AG09309 (cell line): ENCODE results near the gene NPL.

Experiments used
- DNase-seq: peaks from one replicate; pipeline ENCODE4 v3.0.0-alpha.2; 2010; ENCODE audit warnings: low read depth
- H3K4me3 ChIP-seq: 2 replicates; pipeline ENCODE4 v1.5.1; 2011; ENCODE audit warnings: mild to moderate bottlenecking, low read depth, low read length, moderate library complexity; ENCODE audit not compliant: control insufficient read depth
- CTCF ChIP-seq: IDR thresholded peaks from 2 replicates; pipeline ENCODE4 v1.5.1; 2011; ENCODE audit warnings: mild to moderate bottlenecking, low read depth, low read length, inconsistent platforms; ENCODE audit not compliant: insufficient read depth, control insufficient read depth; ENCODE audit errors: missing control alignments

NPL gene

GRCh38 chr1:182809414-182809957 is 19.9 kb downstream of the NPL start:
- no peak for DNase-seq
- H3K4me3 ChIP-seq, result no peak overlapping the region
- TF ChIP-seq CTCF, result peak; percentile 3

- DNase-seq, result no peak
- H3K4me3 ChIP-seq, result no peak overlapping the region
- no peak for TF ChIP-seq CTCF
These were observed 22.6 kb downstream of the NPL start for GRCh38 chr1:182811975-182812722.

GRCh38 chr1:182816863-182817262 is 27.3 kb downstream of the NPL start:
- DNase-seq, result no peak
- no peak for TF ChIP-seq CTCF
- H3K4me3 ChIP-seq, result no peak overlapping the region

GRCh38 chr1:182817802-182818201 is 28.2 kb downstream of the NPL start:
- DNase-seq, result no peak
- H3K4me3 ChIP-seq, result no peak overlapping the region
- no peak for TF ChIP-seq CTCF

- no peak overlapping the region for H3K4me3 ChIP-seq
- TF ChIP-seq CTCF, result no peak
- no peak for DNase-seq
These were observed 33.6 kb downstream of the NPL start for GRCh38 chr1:182823220-182823619.

- TF ChIP-seq CTCF, result no peak
- no peak for DNase-seq
- H3K4me3 ChIP-seq, result no peak overlapping the region
These were observed 37.3 kb downstream of the NPL start for GRCh38 chr1:182826892-182827291.
